Activated CD4-positive, alpha-beta memory T cell treated with anti-CD3 and anti-CD28 coated beads for 36 hours (primary cell): ENCODE measurements around the gene FGF12. TPM values are rescaled to one million over a fixed set of nuclear protein-coding genes. Genes with fewer than 3 reads are reported as not detected.

ENCODE experiments used
- CTCF ChIA-PET: fragments of 350-600 bp; sonication (Branson Sonifier 250); formaldehyde crosslinking; loops from one replicate; lab custom pipeline; 2021; ENCODE audit warnings: antibody characterized with exemption, inconsistent platforms; lab: Charles Lee
- POLR2A ChIA-PET: fragments of 350-600 bp; sonication (Branson Sonifier 250); formaldehyde crosslinking; loops from one replicate; lab custom pipeline; 2021; ENCODE audit warnings: antibody characterized with exemption; lab: Charles Lee
- DNase-seq: peaks from one replicate; pipeline ENCODE4 v3.0.0-alpha.2; 2020
- H3K27ac Mint-ChIP-seq: one replicate; pipeline ENCODE4 v1.8.0; 2021; ENCODE audit warnings: mixed read lengths
- H3K27me3 Mint-ChIP-seq: one replicate; pipeline ENCODE4 v1.8.0; 2021; ENCODE audit warnings: mixed read lengths
- H3K36me3 Mint-ChIP-seq: one replicate; pipeline ENCODE4 v1.8.0; 2021; ENCODE audit warnings: mixed read lengths
- H3K4me1 Mint-ChIP-seq: one replicate; pipeline ENCODE4 v1.8.0; 2021; ENCODE audit warnings: low read depth, mixed read lengths
- H3K4me3 Mint-ChIP-seq: one replicate; pipeline ENCODE4 v1.8.0; 2021; ENCODE audit warnings: mild to moderate bottlenecking, mixed read lengths
- H3K9me3 Mint-ChIP-seq: one replicate; pipeline ENCODE4 v1.8.0; 2021; ENCODE audit warnings: mixed read lengths
- intact Hi-C: fragments of 100-400 bp; cut with micrococcal nuclease; formaldehyde crosslinking; loops from one replicate; pipeline ENCODE4 v1.15.1; 2023
- total RNA-seq, 2 experiments: library from RNA; stranded (reverse); gene quantifications; one replicate each; pipeline ENCODE4 v1.2.3, GENCODE V29; 2021

FGF12 gene
- total RNA-seq, 2 experiments from 2014 or later: not detected

DNA sequence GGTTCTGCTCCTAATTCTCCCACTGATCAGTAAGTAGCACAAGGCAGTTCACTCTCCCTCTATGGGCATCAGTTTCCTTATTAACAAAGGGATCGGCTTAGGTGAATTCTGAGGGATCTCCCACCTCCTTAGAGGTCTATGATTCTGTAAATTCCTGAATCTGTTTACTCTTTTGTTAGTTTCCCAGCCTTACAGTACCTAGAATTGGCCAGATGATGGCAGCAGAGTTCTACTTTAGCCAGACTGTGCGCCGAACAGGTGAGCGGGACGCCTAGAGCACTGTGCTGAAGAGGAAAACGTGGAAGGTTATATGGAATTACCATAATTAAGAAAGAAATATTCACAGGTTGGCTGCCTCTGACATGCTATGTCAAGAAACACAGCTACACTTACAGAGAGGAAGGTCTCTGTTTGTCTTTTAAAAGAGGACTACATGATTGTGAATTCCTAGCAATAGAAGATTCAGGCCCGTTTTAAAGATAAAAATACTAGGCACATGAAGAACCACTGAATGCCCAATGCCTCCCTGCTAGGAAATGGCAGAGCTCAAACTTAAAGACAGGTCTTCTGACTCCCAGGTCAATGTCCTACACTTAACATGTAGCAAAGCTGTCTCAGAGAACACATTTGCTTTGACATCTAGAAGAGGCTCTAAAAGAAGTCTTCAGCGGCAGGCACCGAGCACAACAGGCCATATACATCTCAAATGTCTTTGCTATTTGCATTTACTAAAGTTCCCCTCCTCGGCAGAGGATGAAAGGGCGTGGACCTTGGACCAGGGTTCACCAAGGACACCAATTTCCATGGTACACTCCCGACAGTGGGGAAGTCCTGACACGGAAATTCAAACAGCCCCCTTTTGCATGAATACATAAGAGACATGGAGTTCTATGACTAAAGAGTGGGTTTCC is 259.9 kb downstream of the FGF12 start:
- Mint-ChIP-seq H3K4me1 (no peaks in the 10 kb centered on the region), H3K36me3 (no peaks in the 10 kb centered on the region), H3K4me3 (no peak overlapping the region), H3K9me3 (no peaks in the 10 kb centered on the region), H3K27me3 (peaks cover 18% of the 10 kb centered on the region), H3K27ac (no peak overlapping the region)
- POLR2A ChIA-PET: no interaction called here
- CTCF ChIA-PET: interaction anchor here (0.6 to 1.9 kb wide), 7 partner anchors 8 to 1106 kb away, joined by 3 to 7 read pairs (median 3); no protein-coding TSS in a partner anchor
- intact Hi-C loops: loop anchor here (1.0 to 5.0 kb wide), 3 partner anchors 100 to 1105 kb away; no protein-coding TSS in a partner anchor
- peak; percentile 57 for DNase-seq

DNA sequence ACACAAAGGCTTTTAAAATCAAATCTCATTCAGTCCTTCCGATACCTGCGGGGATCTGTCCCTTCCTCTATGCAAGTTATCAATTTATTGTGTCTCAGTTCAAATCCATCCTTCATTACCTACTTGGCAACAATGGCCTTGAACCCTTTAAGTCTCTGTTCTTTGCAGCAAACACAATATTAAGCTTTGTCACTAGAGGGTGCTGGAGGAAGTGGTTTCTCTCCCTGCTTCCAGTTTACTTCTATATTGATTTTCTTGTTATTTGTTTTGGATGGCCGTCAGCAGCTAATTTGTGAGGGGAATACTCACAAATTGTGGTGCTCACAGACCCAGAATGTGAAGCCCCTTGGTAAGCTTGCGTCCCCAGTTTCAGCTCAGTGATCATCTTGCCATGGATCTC is 278.3 kb downstream of the FGF12 start:
- Mint-ChIP-seq H3K9me3 (no peaks in the 10 kb centered on the region), H3K27ac (no peak overlapping the region), H3K4me3 (no peak overlapping the region), H3K4me1 (no peaks in the 10 kb centered on the region), H3K27me3 (peaks cover 22% of the 10 kb centered on the region), H3K36me3 (no peaks in the 10 kb centered on the region)
- no peak for DNase-seq
- ChIA-PET CTCF (no interaction called here), POLR2A (no interaction called here)
- intact Hi-C loops: loop anchor here (10.0 kb wide), 1 partner anchor 1564 kb away; no protein-coding TSS in a partner anchor

DNA sequence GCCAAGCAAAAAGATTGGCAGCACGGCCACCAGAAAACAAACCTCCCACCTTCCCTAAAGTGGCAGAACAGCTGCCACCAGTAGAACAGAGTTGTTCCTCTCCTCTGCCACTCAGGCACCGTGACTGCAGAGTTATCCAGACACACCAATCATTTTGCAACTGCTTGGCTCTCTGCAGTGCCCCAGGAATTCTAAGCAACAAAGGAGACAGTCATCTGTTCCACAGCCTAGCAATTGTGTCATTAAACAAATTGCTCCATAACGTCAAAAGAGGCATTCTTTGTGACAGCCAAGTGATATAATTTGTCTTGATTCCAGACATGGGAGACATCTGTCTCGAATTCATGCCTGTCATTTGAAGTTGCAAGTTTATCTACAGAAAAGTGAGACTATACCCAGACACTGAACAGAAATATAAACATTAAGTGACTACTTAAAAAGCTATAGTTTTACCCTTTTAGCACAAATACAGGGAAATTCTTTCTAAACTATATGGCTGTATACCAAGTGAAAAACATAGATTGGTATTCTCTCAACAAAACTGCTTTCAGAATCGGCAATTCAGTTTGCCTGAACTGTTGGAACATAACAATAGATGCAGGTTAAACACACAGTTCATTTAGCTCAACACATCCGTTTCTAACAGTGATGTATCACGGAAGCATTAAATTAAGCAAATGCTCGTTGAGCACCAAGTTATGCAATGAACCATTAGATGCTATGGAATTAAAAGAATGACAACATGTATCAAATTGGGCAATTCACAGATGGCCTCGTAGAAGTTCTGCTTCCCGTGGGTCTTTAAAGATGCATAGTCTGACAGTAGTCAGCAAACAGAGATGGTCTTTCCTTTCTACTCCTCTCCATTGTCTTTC is 281.3 kb downstream of the FGF12 start:
- no peak for DNase-seq
- ChIA-PET CTCF (interaction anchor here (1.1 to 6.1 kb wide), 4 partner anchors 9 to 258 kb away, joined by 3 to 51 read pairs (median 22); no protein-coding TSS in a partner anchor), POLR2A (no interaction called here)
- intact Hi-C loops: loop anchor here (2.0 to 10.0 kb wide), 2 partner anchors 1029 to 1561 kb away; no protein-coding TSS in a partner anchor
- H3K9me3 Mint-ChIP-seq: no peaks in the 10 kb centered on the region
- no peak overlapping the region for H3K4me3 Mint-ChIP-seq
- no peaks in the 10 kb centered on the region for H3K4me1 Mint-ChIP-seq
- H3K36me3 Mint-ChIP-seq: no peaks in the 10 kb centered on the region
- peaks cover 22% of the 10 kb centered on the region for H3K27me3 Mint-ChIP-seq
- H3K27ac Mint-ChIP-seq: no peak overlapping the region

DNA sequence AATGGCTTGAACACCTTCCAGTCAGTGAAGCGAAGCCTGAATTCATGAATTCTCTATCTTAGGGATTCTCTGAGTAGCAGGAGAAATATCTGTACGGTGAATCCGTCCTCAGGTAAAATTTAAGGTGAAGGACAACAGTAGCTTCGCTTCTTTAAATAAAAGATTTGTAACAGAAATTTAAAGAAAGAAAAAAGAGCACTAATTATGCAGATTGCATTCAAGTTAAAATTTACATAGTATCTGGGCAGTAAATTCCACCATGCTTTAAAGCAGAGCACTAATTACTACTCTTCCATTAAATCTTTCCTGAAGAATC is 282.6 kb downstream of the FGF12 start:
- CTCF ChIA-PET: interaction anchor here (0.6 to 6.1 kb wide), 32 partner anchors 8 to 1562 kb away, joined by 3 to 51 read pairs (median 4); no protein-coding TSS in a partner anchor
- POLR2A ChIA-PET: interaction anchor here (0.6 kb wide), 1 partner anchor 27 kb away, joined by 3 read pairs; no protein-coding TSS in a partner anchor
- no peak overlapping the region for H3K4me3 Mint-ChIP-seq

DNA sequence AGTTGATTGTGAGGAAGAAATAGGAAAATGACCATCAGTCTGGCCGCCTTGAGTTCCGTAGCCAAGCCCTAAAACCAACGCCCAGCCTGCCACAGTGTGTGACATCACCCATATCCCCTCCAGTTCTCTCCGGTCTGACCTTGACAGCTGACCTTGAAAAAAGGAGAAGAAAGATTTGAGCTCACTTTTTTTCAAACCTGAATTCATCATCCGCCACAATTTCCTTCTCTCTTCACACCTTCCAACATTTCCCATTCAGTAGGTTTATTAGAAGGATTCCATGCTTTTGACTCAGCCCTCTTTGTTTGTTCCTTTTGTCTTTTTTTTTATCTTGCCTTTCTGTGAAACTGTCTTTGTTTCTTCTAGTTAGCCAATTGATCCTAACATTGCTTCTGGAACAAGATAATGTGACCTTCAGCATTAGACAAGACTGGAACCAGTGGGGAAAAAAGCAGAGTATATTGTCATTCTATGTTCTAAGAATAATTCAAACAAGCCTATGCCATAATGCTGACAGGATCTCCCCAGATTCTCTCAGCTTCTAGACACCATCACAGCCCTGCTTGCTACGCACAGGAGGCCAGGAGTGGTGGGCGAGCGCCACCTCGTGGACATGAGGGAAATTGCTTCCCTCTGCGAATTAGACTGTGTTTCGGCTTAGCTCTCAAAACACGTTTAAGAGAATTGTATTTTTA is 283.1 kb downstream of the FGF12 start:
- H3K36me3 Mint-ChIP-seq: no peaks in the 10 kb centered on the region
- H3K27me3 Mint-ChIP-seq: peaks cover 22% of the 10 kb centered on the region
- no peaks in the 10 kb centered on the region for H3K9me3 Mint-ChIP-seq
- CTCF ChIA-PET: interaction anchor here (0.6 to 6.1 kb wide), 36 partner anchors 8 to 1562 kb away, joined by 3 to 51 read pairs (median 4); no protein-coding TSS in a partner anchor
- POLR2A ChIA-PET: interaction anchor here (0.6 kb wide), 1 partner anchor 27 kb away, joined by 3 read pairs; no protein-coding TSS in a partner anchor
- DNase-seq: peak; percentile 70
- intact Hi-C loops: loop anchor here (1.0 to 10.0 kb wide), 4 partner anchors 256 to 1559 kb away; no protein-coding TSS in a partner anchor
- no peak overlapping the region for H3K4me3 Mint-ChIP-seq
- H3K4me1 Mint-ChIP-seq: no peaks in the 10 kb centered on the region
- H3K27ac Mint-ChIP-seq: no peak overlapping the region

More for the DNA sequence above, 282.6 kb downstream of the FGF12 start:
- intact Hi-C loops: loop anchor here (1.0 to 10.0 kb wide), 4 partner anchors 256 to 1560 kb away; no protein-coding TSS in a partner anchor
- Mint-ChIP-seq H3K4me1 (no peaks in the 10 kb centered on the region), H3K27ac (no peak overlapping the region), H3K9me3 (no peaks in the 10 kb centered on the region), H3K27me3 (peaks cover 20% of the 10 kb centered on the region), H3K36me3 (no peaks in the 10 kb centered on the region)
- no peak for DNase-seq

DNA sequence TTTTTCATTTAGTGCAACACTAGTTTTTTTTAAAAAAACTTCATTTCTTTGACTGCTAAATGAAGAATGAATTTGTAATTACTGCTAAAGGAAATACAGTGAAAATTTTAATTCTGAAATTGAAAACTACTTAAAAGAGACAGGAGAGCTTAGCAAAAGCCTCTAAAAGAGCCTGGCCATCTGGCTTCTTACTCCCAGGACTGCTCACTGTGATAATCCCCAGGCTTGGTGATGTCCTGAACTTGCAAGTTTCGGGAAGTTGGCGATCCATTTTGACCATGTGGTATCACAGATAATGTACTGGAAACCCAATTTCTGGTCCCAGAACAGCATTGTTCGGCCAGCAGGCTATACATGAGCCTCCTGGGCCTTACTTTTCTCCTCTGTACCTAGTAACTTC is 292.1 kb downstream of the FGF12 start:
- intact Hi-C loops: no loop called here
- H3K4me3 Mint-ChIP-seq: no peak overlapping the region
- peaks cover 9% of the 10 kb centered on the region for H3K27me3 Mint-ChIP-seq
- H3K4me1 Mint-ChIP-seq: no peaks in the 10 kb centered on the region
- DNase-seq: no peak
- POLR2A ChIA-PET: no interaction called here
- CTCF ChIA-PET: interaction anchor here (5.8 kb wide), 1 partner anchor 9 kb away, joined by 36 read pairs; no protein-coding TSS in a partner anchor
- H3K9me3 Mint-ChIP-seq: no peaks in the 10 kb centered on the region
- H3K27ac Mint-ChIP-seq: no peak overlapping the region
- no peaks in the 10 kb centered on the region for H3K36me3 Mint-ChIP-seq

DNA sequence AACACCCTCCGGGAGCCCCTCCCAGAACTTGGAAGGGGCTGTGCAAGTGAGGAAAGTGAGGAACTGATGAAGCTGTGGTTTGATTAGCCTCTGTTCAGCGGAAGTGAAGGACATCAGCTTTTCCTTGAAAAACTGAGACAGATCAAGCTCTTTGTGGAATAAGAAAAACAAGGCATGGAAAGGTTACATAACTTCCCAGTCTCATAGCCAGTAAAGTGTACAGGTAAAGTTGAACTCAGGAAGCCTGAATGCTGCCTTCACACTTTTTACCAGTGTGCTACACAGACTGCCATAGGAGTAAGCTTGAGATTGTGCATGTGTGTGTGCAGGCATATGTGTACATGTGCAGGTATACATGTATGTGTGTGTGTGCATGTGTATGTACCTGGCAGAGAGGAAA is 293.2 kb downstream of the FGF12 start:
- no peak overlapping the region for H3K27ac Mint-ChIP-seq
- H3K9me3 Mint-ChIP-seq: no peaks in the 10 kb centered on the region
- no peaks in the 10 kb centered on the region for H3K36me3 Mint-ChIP-seq
- ChIA-PET CTCF (interaction anchor here (5.8 kb wide), 1 partner anchor 10 kb away, joined by 36 read pairs; no protein-coding TSS in a partner anchor), POLR2A (no interaction called here)
- no peak overlapping the region for H3K4me3 Mint-ChIP-seq
- intact Hi-C loops: no loop called here
- H3K27me3 Mint-ChIP-seq: peaks cover 6% of the 10 kb centered on the region
- no peaks in the 10 kb centered on the region for H3K4me1 Mint-ChIP-seq
- no peak for DNase-seq

DNA sequence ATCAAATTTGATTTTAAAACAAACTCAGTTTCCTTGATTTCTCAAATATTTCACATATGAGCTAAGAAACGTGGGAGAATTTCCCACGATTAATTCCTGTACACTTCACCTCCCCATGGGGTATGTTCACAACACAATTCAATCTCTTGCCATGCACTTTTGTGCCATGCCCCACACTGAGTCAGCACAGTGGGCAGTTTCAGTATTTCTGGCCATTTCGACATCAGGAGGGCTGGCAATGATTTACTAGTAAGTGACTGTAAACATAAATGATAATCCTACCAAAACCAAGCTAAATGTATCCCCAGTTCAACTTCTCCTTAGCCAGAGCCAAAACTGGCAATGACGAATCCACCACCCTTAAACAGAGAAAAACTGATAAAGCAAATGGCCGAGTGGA is 293.6 kb downstream of the FGF12 start:
- H3K4me3 Mint-ChIP-seq: no peak overlapping the region
- no peaks in the 10 kb centered on the region for H3K9me3 Mint-ChIP-seq
- CTCF ChIA-PET: interaction anchor here (5.8 kb wide), 1 partner anchor 11 kb away, joined by 36 read pairs; no protein-coding TSS in a partner anchor
- H3K27ac Mint-ChIP-seq: no peak overlapping the region
- no peaks in the 10 kb centered on the region for H3K36me3 Mint-ChIP-seq
- intact Hi-C loops: no loop called here
- H3K27me3 Mint-ChIP-seq: peaks cover 5% of the 10 kb centered on the region
- POLR2A ChIA-PET: no interaction called here
- DNase-seq: no peak
- H3K4me1 Mint-ChIP-seq: no peaks in the 10 kb centered on the region

DNA sequence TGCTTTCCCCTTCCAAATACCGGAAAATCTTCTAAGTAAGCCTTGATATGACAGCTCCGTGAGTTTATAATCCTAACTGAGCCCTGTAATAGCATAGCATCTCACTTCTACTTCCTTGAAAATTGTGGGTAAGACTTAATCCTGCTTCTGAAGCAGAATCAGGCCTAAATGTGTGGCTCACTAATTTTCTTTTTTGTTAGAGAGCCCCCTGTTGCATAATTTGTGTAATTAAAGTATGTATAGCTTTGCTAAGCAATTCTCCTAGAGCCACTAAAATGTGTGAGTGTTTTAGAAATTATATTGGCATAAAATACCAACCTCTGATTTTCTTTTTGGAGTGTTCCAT is 304.4 kb downstream of the FGF12 start:
- POLR2A ChIA-PET: no interaction called here
- CTCF ChIA-PET: interaction anchor here (1.3 kb wide), 1 partner anchor 21 kb away, joined by 7 read pairs; no protein-coding TSS in a partner anchor
- no peaks in the 10 kb centered on the region for H3K36me3 Mint-ChIP-seq
- no peaks in the 10 kb centered on the region for H3K9me3 Mint-ChIP-seq
- H3K27me3 Mint-ChIP-seq: no peaks in the 10 kb centered on the region
- H3K4me1 Mint-ChIP-seq: no peaks in the 10 kb centered on the region
- no peak for DNase-seq
- intact Hi-C loops: no loop called here
- no peak overlapping the region for H3K4me3 Mint-ChIP-seq
- H3K27ac Mint-ChIP-seq: no peak overlapping the region

DNA sequence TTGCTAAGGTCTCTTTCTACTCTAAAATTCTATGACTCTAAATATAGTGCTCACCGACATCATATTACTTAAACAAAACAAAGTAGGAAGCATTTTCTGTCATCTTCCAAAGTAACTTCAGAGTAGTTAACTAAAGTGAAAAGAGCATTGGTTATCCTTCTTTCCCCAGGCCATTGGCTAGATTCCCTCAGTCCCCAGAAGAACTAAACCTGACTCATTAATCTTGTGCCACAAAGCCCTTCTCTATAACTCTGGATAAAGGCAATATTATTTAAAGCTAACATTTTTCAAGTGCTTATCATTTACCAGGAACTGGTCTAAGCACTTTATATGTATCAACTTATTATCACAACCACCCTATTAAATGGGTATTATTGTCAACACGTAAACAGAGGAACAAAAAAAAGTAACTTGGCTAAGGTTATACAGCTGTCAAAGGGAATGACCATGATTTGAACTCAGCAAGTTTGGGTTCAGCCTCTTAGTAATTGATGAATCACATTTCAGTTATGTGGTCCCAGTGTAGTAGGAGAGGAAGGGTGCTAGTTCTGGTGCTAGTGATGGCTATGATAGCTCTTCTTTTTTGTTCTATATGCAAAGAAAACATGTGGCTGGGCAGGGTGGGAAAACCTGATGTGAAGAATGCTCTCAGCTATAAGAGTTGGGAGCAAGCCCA is 304.9 kb downstream of the FGF12 start:
- DNase-seq: no peak
- CTCF ChIA-PET: interaction anchor here (1.3 kb wide), 1 partner anchor 22 kb away, joined by 7 read pairs; no protein-coding TSS in a partner anchor
- POLR2A ChIA-PET: no interaction called here

DNA sequence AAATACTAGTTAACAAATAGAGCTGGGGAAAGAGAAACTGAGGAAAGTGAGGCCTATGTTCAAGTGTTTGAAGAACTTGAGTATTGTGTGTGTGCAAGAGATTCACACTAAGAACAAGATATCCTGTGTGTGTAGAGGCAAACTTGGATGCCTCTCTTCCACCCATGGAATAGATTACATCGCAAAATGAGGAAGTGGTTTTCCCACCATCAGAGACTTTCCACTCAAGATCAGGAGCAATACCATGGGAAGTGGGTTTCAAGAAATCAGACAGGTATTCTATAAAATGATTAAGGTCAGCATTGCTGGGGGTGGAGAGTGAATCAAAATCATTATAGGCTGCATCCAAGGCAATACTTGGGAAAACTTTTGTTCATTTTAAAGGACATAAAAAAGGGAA is 308.0 kb downstream of the FGF12 start:
- POLR2A ChIA-PET: no interaction called here
- peaks cover 5% of the 10 kb centered on the region for H3K27me3 Mint-ChIP-seq
- CTCF ChIA-PET: no interaction called here
- no peaks in the 10 kb centered on the region for H3K9me3 Mint-ChIP-seq
- no peak overlapping the region for H3K27ac Mint-ChIP-seq
- H3K4me3 Mint-ChIP-seq: no peak overlapping the region
- no peaks in the 10 kb centered on the region for H3K4me1 Mint-ChIP-seq
- no peaks in the 10 kb centered on the region for H3K36me3 Mint-ChIP-seq
- no peak for DNase-seq
- intact Hi-C loops: no loop called here

More for the DNA sequence above, 304.9 kb downstream of the FGF12 start:
- intact Hi-C loops: no loop called here
- H3K27ac Mint-ChIP-seq: no peak overlapping the region
- no peak overlapping the region for H3K4me3 Mint-ChIP-seq
- no peaks in the 10 kb centered on the region for H3K9me3 Mint-ChIP-seq
- H3K27me3 Mint-ChIP-seq: peaks cover 1% of the 10 kb centered on the region
- H3K36me3 Mint-ChIP-seq: no peaks in the 10 kb centered on the region
- H3K4me1 Mint-ChIP-seq: no peaks in the 10 kb centered on the region
